CD14-positive monocyte (primary cell): ENCODE data around the gene ELF1. TPM values are rescaled to one million over a fixed set of nuclear protein-coding genes. Genes with fewer than 3 reads are reported as not detected.

Experiments used
- DNase-seq, 3 donors: peaks; one replicate each; pipeline ENCODE4 v3.0.0-alpha.2; 2011 to 2022
- H2AFZ ChIP-seq: 2 replicates; pipeline ENCODE4 v1.6.0; 2012; ENCODE audit warnings: mild to moderate bottlenecking, low read depth, low read length, inconsistent platforms; ENCODE audit not compliant: insufficient read depth, poor library complexity, severe bottlenecking
- H3K27ac ChIP-seq, 2 donors: 1 replicate in 1 of 2; 2 replicates in 1 of 2; pipeline ENCODE4 v1.5.1; 2012 to 2013; ENCODE audit warnings: low read length in 2 of 2, control low read depth in 1 of 2, inconsistent platforms in 1 of 2, low read depth in 1 of 2, mild to moderate bottlenecking in 1 of 2
- H3K27me3 ChIP-seq, 2 donors: one replicate each; pipeline versions ENCODE4 v1.6.0 to v1.6.1; 2011 to 2013; ENCODE audit warnings: low read length in 2 of 2; ENCODE audit not compliant: control insufficient read depth in 2 of 2, insufficient read depth in 2 of 2
- H3K36me3 ChIP-seq, 2 donors: replicated peaks in 1 of 2; 1 replicate in 1 of 2; 2 replicates in 1 of 2; pipeline versions ENCODE4 v1.5.1 to v1.6.1; 2012 to 2013; ENCODE audit warnings: low read length in 2 of 2, control low read depth in 1 of 2, inconsistent platforms in 1 of 2, mild to moderate bottlenecking in 1 of 2; ENCODE audit not compliant: insufficient read depth in 2 of 2, control insufficient read depth in 1 of 2
- H3K4me1 ChIP-seq, 2 donors: 1 replicate in 1 of 2; 2 replicates in 1 of 2; pipeline versions ENCODE4 v1.5.1 to v1.6.1; 2012 to 2013; ENCODE audit warnings: low read length in 2 of 2, control low read depth in 1 of 2, inconsistent platforms in 1 of 2, mild to moderate bottlenecking in 1 of 2, moderate library complexity in 1 of 2; ENCODE audit not compliant: insufficient read depth in 2 of 2, control insufficient read depth in 1 of 2
- H3K4me2 ChIP-seq: replicated peaks from 2 replicates; pipeline ENCODE3; 2012; ENCODE audit warnings: low read length, moderate library complexity, mild to moderate bottlenecking; ENCODE audit not compliant: poor library complexity, severe bottlenecking; ENCODE audit errors: extremely low read depth
- H3K4me3 ChIP-seq, 3 experiments: fragments of 200-600 bp in 1 of 3; sonication (generic) in 1 of 3; replicated peaks in 1 of 3; 1 replicate in 2 of 3; 2 replicates in 1 of 3; pipeline ENCODE4 v1.5.1; 2011 to 2013; ENCODE audit warnings: low read length in 3 of 3, mild to moderate bottlenecking in 3 of 3, control low read depth in 2 of 3, low read depth in 2 of 3, inconsistent platforms in 1 of 3, moderate library complexity in 1 of 3
- H3K79me2 ChIP-seq: 2 replicates; pipeline ENCODE4 v1.6.0; 2012; ENCODE audit warnings: mild to moderate bottlenecking, control low read depth, inconsistent platforms, low read length, moderate library complexity; ENCODE audit not compliant: insufficient read depth
- H3K9ac ChIP-seq: 2 replicates; pipeline ENCODE4 v1.6.0; 2017; ENCODE audit warnings: low read length, mild to moderate bottlenecking; ENCODE audit not compliant: insufficient read depth, poor library complexity, severe bottlenecking
- H3K9me3 ChIP-seq, 2 donors: replicated peaks in 1 of 2; 1 replicate in 1 of 2; 2 replicates in 1 of 2; pipeline versions ENCODE4 v1.5.1 to v1.6.1; 2012 to 2013; ENCODE audit warnings: low read length in 2 of 2, control low read depth in 1 of 2; ENCODE audit not compliant: control insufficient read depth in 1 of 2, insufficient read depth in 1 of 2
- H4K20me1 ChIP-seq: 2 replicates; pipeline ENCODE4 v1.6.0; 2012; ENCODE audit warnings: mild to moderate bottlenecking, low read length, control low read depth, moderate library complexity; ENCODE audit not compliant: insufficient read depth
- H3K27ac Mint-ChIP-seq, 7 donors: one replicate each; pipeline ENCODE4 v1.8.0; 2020; ENCODE audit warnings: mild to moderate bottlenecking in 7 of 7, mixed read lengths in 7 of 7, moderate library complexity in 6 of 7, inconsistent platforms in 2 of 7
- H3K27me3 Mint-ChIP-seq, 3 donors: one replicate each; pipeline ENCODE4 v1.8.0; 2021 to 2022; ENCODE audit warnings: low read depth in 3 of 3, mild to moderate bottlenecking in 3 of 3, mixed read lengths in 3 of 3, moderate library complexity in 3 of 3, inconsistent platforms in 1 of 3
- H3K36me3 Mint-ChIP-seq, 2 donors: one replicate each; pipeline ENCODE4 v1.8.0; 2020; ENCODE audit warnings: mixed read lengths in 2 of 2, inconsistent platforms in 1 of 2, mild to moderate bottlenecking in 1 of 2
- H3K4me1 Mint-ChIP-seq: one replicate; pipeline ENCODE4 v1.8.0; 2020; ENCODE audit warnings: mild to moderate bottlenecking, mixed read lengths
- H3K4me3 Mint-ChIP-seq, 2 donors: one replicate each; pipeline ENCODE4 v1.8.0; 2020; ENCODE audit warnings: mild to moderate bottlenecking in 2 of 2, mixed read lengths in 2 of 2, moderate library complexity in 1 of 2
- H3K9me3 Mint-ChIP-seq, 7 donors: one replicate each; pipeline ENCODE4 v1.8.0; 2020 to 2022; ENCODE audit warnings: mixed read lengths in 7 of 7, mild to moderate bottlenecking in 6 of 7, moderate library complexity in 6 of 7, inconsistent platforms in 2 of 7
- CTCF ChIP-seq: fragments of 200-600 bp; IDR thresholded peaks from one replicate; pipeline ENCODE4 v1.8.0; 2022; ENCODE audit warnings: antibody characterized with exemption, mild to moderate bottlenecking
- WGBS: methylation state at CpG from one replicate; pipeline ENCODE4 v1.1.5; 2013; ENCODE audit warnings: missing lambda C conversion rate; ENCODE audit not compliant: insufficient coverage; 5-methylcytosine and 5-hydroxymethylcytosine counted together
- intact Hi-C, 2 donors: fragments of 100-400 bp; cut with micrococcal nuclease; formaldehyde crosslinking; loops; one replicate each; pipeline versions ENCODE4 v1.15.0 to v1.15.1; 2023
- polyA plus RNA-seq, 3 donors: library from polyadenylated mRNA; depleted of rRNA in 1 of 3; unstranded in 2 of 3; stranded (reverse) in 1 of 3; fragments of 300-500 nt in 2 of 3; fragments of >200 nt in 1 of 3; fragmentation: Illumina TruSeq in 2 of 3; gene quantifications; 1 replicate in 2 of 3; 2 replicates in 1 of 3; pipeline ENCODE4 v1.2.3, GENCODE V29; 2012 to 2021

ELF1 gene
- polyA plus RNA-seq, 3 donors = 63.1 to 83.3 (median 83.3) TPM

GRCh38 chr13:41007744-41008128 lies 11.4 kb downstream of the ELF1 start:
- Mint-ChIP-seq H3K27ac (peak overlapping the region; percentile 78 to 91 (median 87)), H3K9me3 (no peaks in the 10 kb centered on the region), H3K4me1 (peaks cover 71% of the 10 kb centered on the region), H3K36me3 (peaks cover 18 to 24% of the 10 kb centered on the region in 2 donors), H3K4me3 (peak overlapping the region; percentile 25 to 30), H3K27me3 (no peaks in the 10 kb centered on the region)
- Histone ChIP-seq H3K27me3 (no peaks in the 10 kb centered on the region), H2AFZ (no peak overlapping the region), H3K27ac (peak overlapping the region; percentile 38 to 81), H3K9ac (peak overlapping the region; percentile 53), H3K4me3 (peak overlapping the region in 1 of 3 experiments; percentile 51), H3K4me2 (peak overlapping the region; percentile 63), H4K20me1 (peaks cover 97% of the 10 kb centered on the region), H3K9me3 (no peaks in the 10 kb centered on the region), H3K4me1 (peaks cover 64 to 95% of the 10 kb centered on the region in 2 donors), H3K79me2 (peaks cover 100% of the 10 kb centered on the region), H3K36me3 (peaks cover 3 to 9% of the 10 kb centered on the region in 2 donors)
- intact Hi-C loops = loop anchor here in 1 of 2 donors (5.0 to 10.0 kb wide), 2 partner anchors 40 to 47 kb away; no protein-coding TSS in a partner anchor
- DNase-seq = peak; percentile 51 to 79 (median 61)
- WGBS = 60% methylated on average over 1 of the region's 3 CpGs
- TF ChIP-seq CTCF = no peak

GRCh38 chr13:41006978-41007743 lies 12.0 kb downstream of the ELF1 start:
- Histone ChIP-seq H3K36me3 (peaks cover 3 to 9% of the 10 kb centered on the region in 2 donors), H3K79me2 (peaks cover 100% of the 10 kb centered on the region), H3K9ac (no peak overlapping the region), H4K20me1 (peaks cover 97% of the 10 kb centered on the region), H3K9me3 (no peaks in the 10 kb centered on the region), H3K27me3 (no peaks in the 10 kb centered on the region), H3K4me3 (peak overlapping the region in 1 of 3 experiments; percentile 51), H3K27ac (peak overlapping the region in 1 of 2 donors; percentile 81), H2AFZ (no peak overlapping the region), H3K4me1 (peaks cover 64 to 92% of the 10 kb centered on the region in 2 donors), H3K4me2 (peak overlapping the region; percentile 63)
- Mint-ChIP-seq H3K9me3 (no peaks in the 10 kb centered on the region), H3K36me3 (peaks cover 15 to 22% of the 10 kb centered on the region in 2 donors), H3K4me1 (peaks cover 69% of the 10 kb centered on the region), H3K4me3 (peak overlapping the region in 1 of 2 donors; percentile 35), H3K27me3 (no peaks in the 10 kb centered on the region), H3K27ac (peak overlapping the region; percentile 78 to 91 (median 87))
- TF ChIP-seq CTCF = peak; percentile 9
- DNase-seq = peak; percentile 50 to 76 (median 67)
- intact Hi-C loops = loop anchor here in 1 of 2 donors (5.0 to 10.0 kb wide), 2 partner anchors 40 to 48 kb away; no protein-coding TSS in a partner anchor
- WGBS = 20% methylated on average over 1 of the region's 6 CpGs
